Measurements from ENCODE around the gene FBXW7.

FBXW7 gene

GRCh38 chr4:152351080-152351479, 184.8 kb downstream of the FBXW7 start:
- TF ChIP-seq FOXP2 (optimal IDR thresholded peaks at IDR 0.05; ENCODE audit: borderline replicate concordance, extremely low read depth, extremely low read length, insufficient read depth) (no peak), SIN3A (IDR thresholded peaks at IDR 0.05; ENCODE audit: borderline replicate concordance, insufficient read depth, low read length) (no peak), REST (IDR thresholded peaks at IDR 0.05; ENCODE audit: insufficient read depth in 1 of 2, low read depth in 2 of 2, low read length in 2 of 2) (no peak), TAF1 (IDR thresholded peaks at IDR 0.05; ENCODE audit: borderline replicate concordance, insufficient read depth, low read length) (no peak), POLR2AphosphoS5 (IDR thresholded peaks at IDR 0.05; ENCODE audit: low read depth, low read length) (no peak)

- no peak for TF ChIP-seq SIN3A (IDR thresholded peaks at IDR 0.05; ENCODE audit: borderline replicate concordance, insufficient read depth, low read length)
- TF ChIP-seq REST (IDR thresholded peaks at IDR 0.05; ENCODE audit: insufficient read depth in 1 of 2, low read depth in 2 of 2, low read length in 2 of 2) = no peak
- no peak for TF ChIP-seq FOXP2 (optimal IDR thresholded peaks at IDR 0.05; ENCODE audit: borderline replicate concordance, extremely low read depth, extremely low read length, insufficient read depth)
Measured at GRCh38 chr4:152348670-152349069, 187.2 kb downstream of the FBXW7 start.

GRCh38 chr4:152346979-152347378, 188.9 kb downstream of the FBXW7 start:
- TF ChIP-seq SIN3A (IDR thresholded peaks at IDR 0.05; ENCODE audit: borderline replicate concordance, insufficient read depth, low read length) = no peak
- no peak for TF ChIP-seq FOXP2 (optimal IDR thresholded peaks at IDR 0.05; ENCODE audit: borderline replicate concordance, extremely low read depth, extremely low read length, insufficient read depth)
- TF ChIP-seq REST (IDR thresholded peaks at IDR 0.05; ENCODE audit: insufficient read depth in 1 of 2, low read depth in 2 of 2, low read length in 2 of 2) = no peak
- no peak for TF ChIP-seq TAF1 (IDR thresholded peaks at IDR 0.05; ENCODE audit: borderline replicate concordance, insufficient read depth, low read length)
- no peak for TF ChIP-seq POLR2AphosphoS5 (IDR thresholded peaks at IDR 0.05; ENCODE audit: low read depth, low read length)

- TF ChIP-seq TAF1 (IDR thresholded peaks at IDR 0.05; ENCODE audit: borderline replicate concordance, insufficient read depth, low read length) (no peak), REST (IDR thresholded peaks at IDR 0.05; ENCODE audit: insufficient read depth in 1 of 2, low read depth in 2 of 2, low read length in 2 of 2) (no peak), POLR2AphosphoS5 (IDR thresholded peaks at IDR 0.05; ENCODE audit: low read depth, low read length) (no peak), FOXP2 (optimal IDR thresholded peaks at IDR 0.05; ENCODE audit: borderline replicate concordance, extremely low read depth, extremely low read length, insufficient read depth) (no peak), SIN3A (IDR thresholded peaks at IDR 0.05; ENCODE audit: borderline replicate concordance, insufficient read depth, low read length) (no peak)
Measured at GRCh38 chr4:152346526-152346925, 189.4 kb downstream of the FBXW7 start.

GRCh38 chr4:152344001-152344400, 191.9 kb downstream of the FBXW7 start:
- TF ChIP-seq POLR2AphosphoS5 (IDR thresholded peaks at IDR 0.05; ENCODE audit: low read depth, low read length) (no peak), REST (IDR thresholded peaks at IDR 0.05; ENCODE audit: insufficient read depth in 1 of 2, low read depth in 2 of 2, low read length in 2 of 2) (no peak), TAF1 (IDR thresholded peaks at IDR 0.05; ENCODE audit: borderline replicate concordance, insufficient read depth, low read length) (no peak), FOXP2 (optimal IDR thresholded peaks at IDR 0.05; ENCODE audit: borderline replicate concordance, extremely low read depth, extremely low read length, insufficient read depth) (no peak), SIN3A (IDR thresholded peaks at IDR 0.05; ENCODE audit: borderline replicate concordance, insufficient read depth, low read length) (no peak)

Data from PFSK-1 (cell line).